HPDE6-E6E7 (cell line): ENCODE results near the gene CENPVL3.
"Not testable (repeated sequence)": the region's sequence is repeated elsewhere in the genome, so short reads cannot be mapped to it uniquely, and the experiment has no call there.

Source experiments
- DNase-seq: peaks from one replicate; pipeline ENCODE4 v3.0.0; 2011; ENCODE audit warnings: missing footprints; ENCODE audit errors: extremely low spot score

The CENPVL3 gene

DNA sequence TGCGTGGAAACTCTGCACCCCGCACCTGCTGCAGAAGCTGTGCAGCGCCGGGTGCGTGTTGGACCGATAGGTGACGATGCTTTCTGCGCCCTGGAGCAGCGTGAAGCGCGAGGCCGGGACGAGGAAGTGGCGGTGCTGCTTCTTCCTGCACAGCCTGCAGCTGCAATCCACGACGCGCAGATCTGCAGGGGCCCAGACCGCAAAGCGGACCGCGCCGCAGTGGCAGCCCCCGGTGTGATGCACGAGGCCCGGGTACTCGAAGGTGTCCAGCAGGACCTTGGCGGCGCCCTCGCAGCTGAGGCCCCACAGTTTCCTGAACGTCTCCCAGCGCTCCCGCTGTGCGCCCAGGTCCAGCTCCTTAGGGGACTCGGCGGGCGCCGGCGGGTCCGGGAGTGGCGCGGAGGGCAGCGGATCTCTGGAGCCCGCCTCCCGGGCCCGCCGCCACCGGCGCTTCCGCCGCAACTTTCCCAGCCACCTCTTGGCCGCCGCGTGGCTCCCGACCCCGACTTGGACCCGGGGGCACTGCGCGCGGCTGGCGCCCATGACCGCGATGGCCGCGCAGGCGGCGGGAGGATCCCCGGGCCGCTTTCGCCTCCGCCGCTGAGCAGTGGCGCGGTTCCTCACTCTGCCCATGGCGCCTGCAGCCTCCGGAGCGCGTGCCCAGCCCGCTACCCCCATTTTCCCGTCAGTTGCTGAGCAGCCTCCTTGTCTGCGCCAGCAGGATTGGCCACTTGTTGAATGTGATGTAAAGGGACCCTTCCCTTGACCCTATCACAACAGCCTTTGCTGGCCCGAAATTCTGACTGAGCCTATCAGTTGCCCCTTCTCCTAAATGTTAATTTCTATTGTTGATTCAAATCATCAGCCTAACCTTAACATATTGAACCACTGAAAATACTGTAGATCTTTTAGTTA, at the start of gene CENPVL3:
TSS of gene CENPVL3 (minus strand) at position 672 of the 915 bp plus-strand sequence. CDS start at position 633, 39 bp downstream.
- DNase-seq, result not testable (repeated sequence)

DNA sequence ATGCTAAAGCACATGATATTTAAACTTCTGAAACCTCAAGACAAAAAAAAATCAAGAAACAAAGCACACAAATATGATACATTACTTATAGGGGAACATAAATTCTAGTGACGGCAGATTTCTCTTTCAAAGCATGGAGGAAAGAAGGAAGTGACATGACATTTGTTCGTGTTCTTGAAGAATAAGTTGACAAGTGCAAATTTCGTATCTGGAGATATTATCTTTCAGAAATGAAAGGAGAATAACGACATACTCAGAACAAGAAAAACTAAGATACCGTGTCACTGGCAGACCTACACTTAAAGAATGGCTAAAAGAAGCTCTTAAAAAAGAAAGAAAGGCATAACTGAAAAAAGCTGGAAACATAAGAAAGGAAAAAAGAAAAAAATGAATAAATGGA, 47.3 kb upstream of the CENPVL3 start:
- DNase-seq, result no peak

DNA sequence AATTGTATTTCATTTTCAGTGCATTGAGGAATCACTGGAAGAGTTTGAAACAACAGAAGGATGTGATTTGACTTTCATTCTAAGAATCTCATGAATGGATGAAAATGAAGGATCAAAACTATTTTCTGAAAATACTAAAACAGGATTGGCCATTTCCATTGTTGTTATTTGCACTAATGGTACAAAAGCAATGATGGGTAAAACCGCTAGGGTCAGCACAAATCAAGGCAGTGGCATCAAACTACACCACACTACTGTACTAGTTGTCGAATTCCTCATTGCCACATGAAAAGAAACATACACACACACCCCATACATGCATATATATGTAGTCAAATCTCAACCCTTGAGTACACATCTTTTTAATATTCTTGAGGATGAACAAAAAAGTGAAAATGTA, 24.7 kb upstream of the CENPVL3 start:
- no peak for DNase-seq

GRCh38 chrX:51641421-51642021, 22.8 kb upstream of the CENPVL3 start:
- peak; percentile 2 for DNase-seq

DNA sequence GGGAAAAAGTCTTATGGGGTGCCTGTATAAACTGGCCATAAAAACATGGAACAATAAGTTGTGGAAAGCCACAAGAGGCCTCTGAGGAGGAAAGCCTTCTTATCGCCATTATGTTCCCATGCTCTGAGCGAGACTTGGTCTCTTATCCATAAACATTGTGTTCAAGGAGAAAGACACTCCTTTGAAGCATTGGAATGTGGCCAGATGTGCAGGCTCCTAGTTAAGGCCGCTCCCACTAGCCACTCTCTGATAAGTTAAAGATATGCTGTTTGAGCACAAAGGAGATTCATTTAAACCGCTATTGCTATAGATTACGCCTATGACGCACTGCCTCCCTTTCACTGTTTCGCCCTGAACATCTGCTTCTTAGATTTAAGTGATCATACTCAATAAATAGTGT, 17.8 kb upstream of the CENPVL3 start:
- not testable (repeated sequence) for DNase-seq

- DNase-seq, result no peak
These were observed 4.2 kb downstream of the CENPVL3 start for GRCh38 chrX:51614353-51615012.

DNA sequence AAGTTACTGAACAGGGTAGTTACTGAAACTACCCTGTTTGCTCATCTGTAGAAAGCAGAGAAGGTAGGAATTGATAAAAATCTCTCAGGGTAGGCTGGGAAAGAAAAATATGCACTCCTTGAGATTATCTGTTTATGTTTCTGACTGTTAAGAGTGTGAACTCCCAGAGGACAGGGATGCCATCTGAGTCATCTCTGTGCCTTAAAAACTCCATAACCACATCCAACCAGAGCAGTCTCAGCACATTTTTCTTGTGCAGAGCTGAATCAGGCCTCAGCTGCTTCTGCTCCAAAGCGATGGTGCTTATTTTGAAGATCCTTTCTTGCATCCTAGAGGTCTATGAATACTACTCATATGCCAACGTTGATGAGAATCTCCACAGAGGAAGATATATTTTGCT, 9.9 kb downstream of the CENPVL3 start:
- no peak for DNase-seq

DNA sequence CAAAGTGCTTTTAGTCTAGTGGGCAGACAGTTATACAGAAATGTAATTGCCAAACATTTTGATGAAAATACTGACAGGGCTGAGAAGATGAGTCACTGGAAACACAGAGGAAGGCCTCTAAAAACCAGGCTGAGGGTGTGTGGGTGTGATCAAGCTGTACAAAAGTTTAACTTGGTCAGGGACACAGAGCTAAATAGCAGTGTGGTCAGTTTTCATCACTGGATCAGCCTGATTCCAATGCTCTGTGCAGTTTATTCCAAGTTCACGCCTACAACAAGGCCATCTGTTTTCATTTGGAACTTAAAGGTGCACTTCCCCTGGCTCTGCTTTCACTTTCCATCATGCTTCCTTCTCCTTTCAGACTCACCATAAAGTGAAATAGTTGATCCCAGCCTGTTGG, 10.6 kb downstream of the CENPVL3 start:
- DNase-seq, result no peak

DNA sequence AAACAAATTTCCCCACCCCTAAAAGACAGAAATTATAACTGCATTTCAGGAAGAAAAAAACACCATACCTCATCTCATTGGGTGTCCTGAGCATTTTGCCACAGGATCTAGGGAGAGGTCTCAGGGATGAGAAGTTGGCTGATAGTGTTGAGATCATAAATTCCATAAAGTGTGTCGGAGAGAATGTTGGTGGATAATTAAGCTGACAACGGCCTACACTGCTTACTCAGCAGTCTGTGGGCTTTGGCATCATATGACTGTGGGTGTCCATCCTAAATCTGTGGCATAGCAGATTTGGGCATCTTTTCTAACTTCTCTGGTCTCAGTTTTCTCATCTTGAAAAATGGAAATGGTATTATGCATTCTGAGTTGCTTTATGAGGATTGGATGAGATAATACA, 12.3 kb downstream of the CENPVL3 start:
- DNase-seq, result no peak

- DNase-seq, result no peak
These were observed 19.8 kb downstream of the CENPVL3 start for GRCh38 chrX:51598899-51599298.

DNA sequence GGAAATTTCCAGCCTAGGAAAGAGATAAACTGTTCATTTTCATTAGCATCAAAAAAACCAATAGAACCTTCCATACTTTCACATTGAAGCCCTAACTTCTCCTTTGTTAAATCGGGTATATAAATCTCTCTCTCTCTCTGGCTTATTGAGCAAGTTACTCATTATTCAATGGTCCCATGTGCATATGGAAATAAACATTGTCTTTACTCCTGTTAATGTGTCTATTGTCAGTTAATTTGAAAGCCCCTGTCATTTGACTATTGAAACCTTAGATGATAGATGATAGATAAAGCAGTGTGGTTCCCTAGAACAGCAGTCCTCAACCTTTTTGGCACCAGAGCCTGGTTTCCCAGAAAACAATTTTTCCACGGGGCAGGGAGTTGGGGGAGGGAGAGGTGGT, 46.8 kb downstream of the CENPVL3 start:
- DNase-seq, result no peak

GRCh38 chrX:51569561-51569960, 49.2 kb downstream of the CENPVL3 start:
- no peak for DNase-seq

GRCh38 chrX:51568586-51568985, 50.1 kb downstream of the CENPVL3 start:
- peak; percentile 11 for DNase-seq
